ENCODE measurements around the gene PCSK9.

DNA sequence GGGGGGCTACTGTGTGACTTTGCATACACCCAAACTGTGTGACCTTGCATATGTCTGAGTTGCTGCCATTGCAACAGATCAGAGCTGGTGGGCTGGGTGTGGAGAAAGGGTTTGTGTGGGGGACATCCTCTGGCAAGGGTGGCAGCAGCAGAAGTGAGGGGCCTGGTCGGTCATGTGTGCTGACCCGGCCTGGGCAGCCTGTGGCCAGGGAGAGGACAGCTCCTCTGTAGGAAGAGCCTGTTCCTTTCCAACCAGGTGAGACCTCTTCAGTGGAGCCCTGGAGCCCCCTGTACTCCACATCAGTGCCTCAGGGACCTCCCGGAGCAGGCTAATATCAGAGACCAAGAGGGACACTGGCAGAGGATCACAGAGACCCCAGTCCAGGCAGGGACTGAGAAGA lies 8.3 kb downstream of the PCSK9 start:
- TF ChIP-seq, protein P1, sequence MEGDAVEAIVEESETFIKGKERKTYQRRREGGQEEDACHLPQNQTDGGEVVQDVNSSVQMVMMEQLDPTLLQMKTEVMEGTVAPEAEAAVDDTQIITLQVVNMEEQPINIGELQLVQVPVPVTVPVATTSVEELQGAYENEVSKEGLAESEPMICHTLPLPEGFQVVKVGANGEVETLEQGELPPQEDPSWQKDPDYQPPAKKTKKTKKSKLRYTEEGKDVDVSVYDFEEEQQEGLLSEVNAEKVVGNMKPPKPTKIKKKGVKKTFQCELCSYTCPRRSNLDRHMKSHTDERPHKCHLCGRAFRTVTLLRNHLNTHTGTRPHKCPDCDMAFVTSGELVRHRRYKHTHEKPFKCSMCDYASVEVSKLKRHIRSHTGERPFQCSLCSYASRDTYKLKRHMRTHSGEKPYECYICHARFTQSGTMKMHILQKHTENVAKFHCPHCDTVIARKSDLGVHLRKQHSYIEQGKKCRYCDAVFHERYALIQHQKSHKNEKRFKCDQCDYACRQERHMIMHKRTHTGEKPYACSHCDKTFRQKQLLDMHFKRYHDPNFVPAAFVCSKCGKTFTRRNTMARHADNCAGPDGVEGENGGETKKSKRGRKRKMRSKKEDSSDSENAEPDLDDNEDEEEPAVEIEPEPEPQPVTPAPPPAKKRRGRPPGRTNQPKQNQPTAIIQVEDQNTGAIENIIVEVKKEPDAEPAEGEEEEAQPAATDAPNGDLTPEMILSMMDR (IDR thresholded peaks at IDR 0.05): no peak
- no peak for TF ChIP-seq ZFX (IDR thresholded peaks at IDR 0.05; ENCODE audit: borderline replicate concordance)

Data from 22Rv1 (cell line).